Erythroblast (primary cell): ENCODE results near the gene NETO2.

Experiments used
- GATA1 ChIP-seq: IDR thresholded peaks from 2 replicates; pipeline ENCODE4 v1.6.1; 2011; ENCODE audit warnings: low read depth, mild to moderate bottlenecking, control low read depth, low read length, moderate library complexity
- POLR2A ChIP-seq: IDR thresholded peaks from 2 replicates; pipeline ENCODE4 v1.6.1; 2011; ENCODE audit warnings: mild to moderate bottlenecking, low read length

DNA sequence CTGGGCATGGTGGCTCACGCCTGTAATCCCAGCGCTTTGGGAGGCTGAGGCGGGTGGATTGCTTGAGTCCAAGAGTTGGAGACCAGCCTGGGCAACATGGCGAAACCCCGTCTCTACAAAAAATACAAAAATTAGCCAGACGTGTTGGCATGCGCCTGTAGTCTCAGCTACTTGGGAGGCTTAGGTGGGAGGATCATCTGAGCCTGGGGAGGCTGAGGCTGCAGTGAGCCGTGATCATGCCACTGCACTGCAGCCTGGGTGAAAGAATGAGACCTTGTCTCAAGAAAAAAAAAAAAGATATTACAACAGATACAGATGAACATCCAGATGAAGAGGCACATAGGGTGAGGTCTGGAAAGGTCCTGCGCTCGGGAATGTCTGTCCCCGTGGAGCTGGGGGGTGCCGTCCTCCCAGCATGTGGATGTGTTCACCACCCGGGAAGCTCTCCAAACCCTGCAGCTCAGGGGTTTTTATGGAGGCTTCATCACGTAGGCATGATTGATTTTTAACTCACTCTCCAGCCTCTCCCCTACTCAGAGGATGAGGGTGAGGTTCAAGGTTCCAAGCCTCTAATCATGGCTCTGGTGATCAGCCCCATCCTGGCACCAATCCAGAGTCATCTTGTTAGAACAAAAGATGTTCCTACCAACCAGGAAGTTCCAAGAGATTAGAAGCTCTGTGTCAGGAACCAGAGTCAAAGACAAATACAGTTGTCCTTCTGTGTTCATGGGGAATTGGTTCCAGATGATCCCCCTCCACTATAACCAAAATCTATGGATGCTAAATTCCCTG, 85.3 kb downstream of the NETO2 start:
- TF ChIP-seq POLR2A (no peak), GATA1 (no peak)
